Measurements from ENCODE around the gene PDE4A.

The PDE4A gene

GRCh38 chr19:10468133-10468532 lies 47.8 kb downstream of the PDE4A start:
- no peak for DNase-seq

- peak; percentile 27 for DNase-seq
These were observed 51.6 kb downstream of the PDE4A start for GRCh38 chr19:10471909-10472308.

- no peak for DNase-seq
These were observed 52.9 kb downstream of the PDE4A start for GRCh38 chr19:10473192-10473591.

GRCh38 chr19:10474962-10475451 lies 54.7 kb downstream of the PDE4A start:
- no peak for DNase-seq

GRCh38 chr19:10478476-10478875 lies 58.1 kb downstream of the PDE4A start:
- DNase-seq: no peak

- DNase-seq: peak; percentile 92
These were observed 58.6 kb downstream of the PDE4A start for GRCh38 chr19:10478903-10479384.

- no peak for DNase-seq
These were observed 66.2 kb downstream of the PDE4A start for GRCh38 chr19:10486551-10486950.

GRCh38 chr19:10491472-10492047 lies 71.2 kb downstream of the PDE4A start:
- no peak for DNase-seq

- no peak for DNase-seq
These were observed 77.0 kb downstream of the PDE4A start for GRCh38 chr19:10497371-10497770.

DNA sequence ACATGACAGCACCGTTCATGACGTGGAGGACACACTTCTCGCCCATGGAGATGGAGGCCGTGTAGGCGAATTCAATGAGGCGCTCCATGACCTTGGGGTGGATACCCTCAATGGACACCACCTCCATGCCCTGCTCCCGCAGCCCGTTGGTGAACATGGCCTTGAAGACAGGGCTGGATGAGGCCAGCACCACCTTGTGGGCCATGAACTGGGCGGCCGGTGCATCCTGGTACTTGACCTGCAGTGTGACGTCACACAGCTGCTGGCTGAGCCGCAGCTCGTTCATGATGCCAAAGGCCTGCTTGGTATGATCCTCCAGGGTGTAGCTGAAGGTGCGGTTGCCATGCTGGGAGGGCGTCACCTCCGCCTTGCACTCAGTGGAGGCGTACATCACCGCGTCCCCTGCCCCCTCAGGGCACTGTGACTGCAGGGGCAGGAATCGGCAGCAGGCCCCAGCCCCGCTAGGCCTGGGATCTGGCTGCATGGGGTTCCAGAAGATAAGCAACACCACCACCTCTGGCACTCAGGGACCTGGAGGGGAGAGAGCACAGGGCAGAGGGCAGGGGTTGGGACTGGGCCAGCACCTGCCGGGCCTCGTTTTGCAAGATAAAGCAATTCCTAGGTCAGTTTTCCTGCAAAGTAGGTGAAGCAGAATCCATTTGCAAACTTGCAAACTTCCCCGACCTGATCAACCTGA lies 79.4 kb downstream of the PDE4A start:
- no peak for DNase-seq

DNA sequence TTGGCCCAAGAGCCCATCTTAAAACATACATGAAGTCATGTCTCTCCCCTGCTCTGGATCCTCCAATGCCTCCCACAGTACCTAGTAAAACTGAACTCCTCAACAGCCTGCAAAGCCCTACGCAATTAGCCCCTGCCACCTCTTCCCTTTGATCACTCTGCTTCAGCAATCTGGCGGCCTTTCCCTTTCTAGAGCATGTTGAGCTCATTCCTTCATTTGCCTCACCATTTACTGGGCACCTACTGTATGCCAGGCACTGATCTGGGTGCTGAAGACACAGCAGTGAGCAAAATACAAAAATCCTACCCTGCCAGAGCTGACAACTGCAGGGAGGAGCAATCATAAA lies 79.9 kb downstream of the PDE4A start:
- DNase-seq: no peak

DNA sequence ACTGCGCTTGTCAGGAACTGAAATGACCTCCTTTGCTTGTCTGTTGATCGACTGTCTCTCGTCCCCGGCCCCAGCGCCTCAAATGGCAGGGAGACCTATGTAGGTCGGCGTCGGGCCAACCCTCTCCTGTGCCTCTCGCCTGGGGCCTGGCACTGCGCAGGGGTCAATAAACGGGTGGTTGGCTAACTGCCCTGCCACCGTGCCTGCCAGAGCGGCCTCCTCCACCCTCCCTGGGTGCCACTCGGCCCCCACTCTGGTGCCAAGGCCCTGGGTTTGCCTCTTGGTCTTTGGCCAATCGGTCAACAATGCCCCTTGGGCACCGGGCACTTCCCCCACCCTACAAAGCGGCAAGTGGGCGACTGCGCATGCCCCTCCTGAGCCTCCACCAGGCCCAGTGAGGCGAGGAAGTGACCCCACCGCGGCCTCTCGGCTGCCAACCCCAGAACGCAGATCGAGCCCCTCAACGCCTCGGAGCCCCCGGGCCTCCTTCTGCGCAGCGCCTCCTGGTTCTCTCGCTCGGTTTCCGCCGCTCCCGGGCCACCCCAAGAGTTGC lies 81.7 kb downstream of the PDE4A start:
- DNase-seq: no peak

GRCh38 chr19:10502524-10503001 lies 82.2 kb downstream of the PDE4A start:
- peak; percentile 79 for DNase-seq

DNA sequence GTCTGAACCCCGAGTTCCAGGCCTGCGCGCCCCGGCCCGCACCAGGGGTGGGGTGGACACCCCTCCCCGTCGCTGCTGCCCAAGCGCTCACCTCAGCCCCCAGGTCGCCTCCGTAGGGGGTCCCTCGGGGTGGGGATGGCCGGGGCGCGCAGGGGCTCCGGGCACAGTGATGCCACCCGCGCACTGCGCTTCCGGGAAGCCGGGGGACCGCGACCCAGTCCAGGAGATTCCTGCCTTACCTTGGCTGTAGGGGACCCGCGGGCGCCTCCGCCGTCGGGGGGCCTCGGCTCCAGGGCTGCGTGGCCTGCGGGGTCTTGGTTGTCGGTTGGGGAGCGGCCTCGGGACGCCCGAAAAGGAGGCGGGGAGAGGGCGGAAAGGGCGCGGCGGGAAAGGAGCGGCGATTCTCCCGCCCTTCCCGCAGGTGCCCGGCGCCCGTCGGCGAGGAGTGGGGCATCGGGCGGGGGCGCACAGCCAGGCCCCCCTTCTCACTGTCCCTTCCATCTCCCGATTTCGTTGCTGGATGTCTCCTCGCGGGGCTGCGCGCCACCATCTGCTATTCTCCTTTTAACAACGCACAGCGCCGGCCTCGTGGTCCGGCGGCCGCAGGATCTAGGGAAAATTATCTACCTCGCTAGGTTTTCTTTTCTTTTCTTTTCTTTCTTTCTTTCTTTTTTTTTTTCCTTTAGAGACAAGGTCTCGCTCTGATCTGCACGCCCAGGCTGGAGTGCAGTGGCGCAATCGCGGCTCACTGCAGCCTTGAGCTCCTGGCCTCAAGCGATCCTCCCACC lies 82.9 kb downstream of the PDE4A start, which contains the start of gene KEAP1:
KEAP1 (minus strand) TSS at position 355 of the 788 bp plus-strand sequence. CDS start 3,323 bp downstream, outside the sequence.
- DNase-seq: no peak

DNA sequence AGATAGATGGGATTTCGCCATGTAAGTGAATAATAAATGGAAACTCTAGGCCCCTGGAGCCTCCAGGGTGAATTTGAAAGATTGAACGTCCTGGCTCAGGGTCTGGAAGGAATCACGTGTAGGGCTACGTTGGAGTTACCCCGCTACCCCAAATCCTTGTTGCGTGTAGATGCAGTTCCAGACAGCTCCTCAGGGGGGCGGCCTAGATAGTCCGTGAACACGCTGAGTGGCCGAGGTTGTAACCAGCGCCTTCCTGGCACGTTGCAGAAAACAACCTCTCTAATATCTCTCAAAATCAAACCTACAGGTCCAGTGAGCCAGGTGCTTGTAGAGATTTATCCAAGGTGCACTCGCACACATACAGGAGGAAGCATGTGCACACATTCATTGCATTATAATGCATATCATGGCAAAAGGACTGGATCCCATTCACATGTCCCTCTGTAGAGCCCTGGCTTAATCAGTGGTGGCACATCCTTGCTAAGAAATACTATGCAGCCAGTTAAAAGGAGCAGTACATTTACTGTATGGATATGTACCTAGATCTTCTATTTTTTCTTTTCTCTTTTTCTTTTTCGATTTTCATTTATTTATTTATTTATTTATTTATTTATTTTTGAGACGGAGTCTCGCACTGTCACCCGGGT lies 85.4 kb downstream of the PDE4A start:
- DNase-seq: peak; percentile 40

GRCh38 chr19:10508036-10508435 lies 87.7 kb downstream of the PDE4A start:
- no peak for DNase-seq

DNA sequence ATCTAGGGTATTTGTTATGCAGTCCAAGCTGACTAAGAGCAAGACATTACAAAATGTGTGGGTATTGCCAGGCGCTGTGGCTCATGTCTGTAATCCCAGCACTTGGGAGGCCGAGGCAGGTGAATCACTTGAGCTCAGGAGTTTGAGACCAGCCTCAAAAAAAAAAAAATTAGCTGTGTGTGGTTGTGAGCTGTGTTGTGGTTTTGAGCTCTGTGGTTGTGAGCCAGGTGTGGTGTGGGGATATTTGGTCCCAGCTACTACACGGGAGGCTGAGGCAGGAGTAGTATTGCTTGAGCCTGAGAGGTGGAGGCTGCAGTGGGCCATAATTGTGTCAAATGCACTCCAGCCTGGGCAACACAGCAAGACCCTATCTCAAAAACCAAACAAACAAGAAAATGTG lies 88.4 kb downstream of the PDE4A start:
- DNase-seq: no peak

DNA sequence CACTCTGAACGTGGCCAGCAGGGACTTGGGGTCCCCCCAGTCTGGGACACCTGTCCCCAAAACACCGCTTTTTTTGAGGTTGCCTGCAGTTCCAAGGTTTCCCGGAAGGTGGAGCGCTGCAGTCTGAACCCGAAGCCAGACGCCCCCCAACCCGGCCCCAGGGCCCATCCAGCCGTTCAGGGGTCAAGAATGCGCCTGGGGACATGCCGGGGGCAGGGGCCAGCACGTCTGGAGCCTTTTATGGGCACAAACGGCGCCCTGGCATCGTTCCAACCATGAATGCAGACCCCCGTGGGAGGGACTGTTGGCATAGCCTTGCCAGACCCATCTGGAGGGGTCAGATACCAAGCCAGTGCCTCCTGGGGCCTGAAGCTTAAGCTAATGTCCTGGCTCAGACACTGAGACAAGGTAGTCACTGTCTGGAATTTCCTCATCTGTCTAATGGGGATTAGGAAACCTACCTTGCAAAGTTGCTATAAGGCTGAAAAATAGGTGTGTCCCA lies 90.0 kb downstream of the PDE4A start:
- no peak for DNase-seq

DNA sequence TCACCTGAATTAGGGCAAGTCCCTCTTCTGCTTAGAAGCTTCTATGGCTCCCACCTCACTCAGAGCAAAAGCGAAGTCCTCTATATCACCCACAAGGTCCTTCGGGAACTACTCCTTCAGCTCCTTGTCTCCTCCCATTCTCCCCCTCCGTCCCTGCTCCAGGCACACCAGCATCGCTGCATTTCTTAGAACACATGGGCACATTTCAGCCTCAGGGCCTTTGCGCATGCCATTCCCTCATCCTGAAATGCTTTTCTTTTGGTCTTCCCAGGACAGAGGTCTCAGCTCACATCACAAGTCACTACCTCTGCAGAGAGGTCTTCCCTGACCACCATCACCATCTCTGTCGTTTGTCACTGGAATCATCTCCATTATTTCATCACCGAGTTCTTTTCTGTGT lies 92.9 kb downstream of the PDE4A start:
- DNase-seq: no peak

GRCh38 chr19:10514211-10515145 lies 94.1 kb downstream of the PDE4A start:
- no peak for DNase-seq

- DNase-seq: no peak
These were observed 95.7 kb downstream of the PDE4A start for GRCh38 chr19:10516064-10516385.
